Camera-type eye (tissue), 1 donor: ENCODE measurements around the gene CYP4F12. TPM values are rescaled to one million over a fixed set of nuclear protein-coding genes. Genes with fewer than 3 reads are reported as not detected.

Source experiments
- total RNA-seq: library from RNA; depleted of rRNA; stranded (reverse); fragments of >200 nt; gene quantifications from one replicate; pipeline ENCODE4 v1.2.3, GENCODE V29; 2014

CYP4F12 gene, protein sequence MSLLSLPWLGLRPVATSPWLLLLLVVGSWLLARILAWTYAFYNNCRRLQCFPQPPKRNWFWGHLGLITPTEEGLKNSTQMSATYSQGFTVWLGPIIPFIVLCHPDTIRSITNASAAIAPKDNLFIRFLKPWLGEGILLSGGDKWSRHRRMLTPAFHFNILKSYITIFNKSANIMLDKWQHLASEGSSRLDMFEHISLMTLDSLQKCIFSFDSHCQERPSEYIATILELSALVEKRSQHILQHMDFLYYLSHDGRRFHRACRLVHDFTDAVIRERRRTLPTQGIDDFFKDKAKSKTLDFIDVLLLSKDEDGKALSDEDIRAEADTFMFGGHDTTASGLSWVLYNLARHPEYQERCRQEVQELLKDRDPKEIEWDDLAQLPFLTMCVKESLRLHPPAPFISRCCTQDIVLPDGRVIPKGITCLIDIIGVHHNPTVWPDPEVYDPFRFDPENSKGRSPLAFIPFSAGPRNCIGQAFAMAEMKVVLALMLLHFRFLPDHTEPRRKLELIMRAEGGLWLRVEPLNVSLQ
- 1.8 TPM for total RNA-seq

DNA sequence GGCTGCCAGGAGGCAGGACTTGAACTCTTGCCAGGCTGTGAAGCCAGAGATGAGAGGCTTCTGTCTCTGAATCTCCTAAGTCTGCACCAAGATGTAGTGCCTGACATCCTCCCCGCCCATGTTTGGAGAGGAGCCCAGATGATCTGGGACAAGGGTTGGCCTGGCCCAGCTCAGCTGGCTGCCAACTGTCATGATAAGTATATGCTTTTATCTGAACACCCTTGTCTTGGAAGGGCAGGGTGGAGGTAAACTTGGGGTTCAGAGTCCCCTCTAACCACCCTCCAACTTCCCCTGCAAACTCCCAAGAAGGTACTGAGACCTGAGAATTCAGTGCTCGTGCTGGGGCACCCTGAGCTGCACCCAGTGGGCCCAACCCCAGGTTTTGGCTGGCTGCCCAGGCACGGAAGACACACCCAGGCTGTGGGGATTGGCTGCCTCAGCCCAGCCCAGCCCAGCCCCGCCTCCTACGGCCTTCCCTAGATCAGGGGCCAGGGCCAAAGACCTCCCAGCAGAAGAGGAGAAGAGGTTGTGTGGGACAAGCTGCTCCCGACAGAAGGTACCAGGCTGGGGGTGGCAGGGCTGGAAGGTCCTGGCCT is at the start of gene CYP4F12:
Gene CYP4F12, plus strand, starts transcription at position 508 of the 596 bp plus-strand sequence. CDS start 443 bp downstream, outside the sequence.

DNA sequence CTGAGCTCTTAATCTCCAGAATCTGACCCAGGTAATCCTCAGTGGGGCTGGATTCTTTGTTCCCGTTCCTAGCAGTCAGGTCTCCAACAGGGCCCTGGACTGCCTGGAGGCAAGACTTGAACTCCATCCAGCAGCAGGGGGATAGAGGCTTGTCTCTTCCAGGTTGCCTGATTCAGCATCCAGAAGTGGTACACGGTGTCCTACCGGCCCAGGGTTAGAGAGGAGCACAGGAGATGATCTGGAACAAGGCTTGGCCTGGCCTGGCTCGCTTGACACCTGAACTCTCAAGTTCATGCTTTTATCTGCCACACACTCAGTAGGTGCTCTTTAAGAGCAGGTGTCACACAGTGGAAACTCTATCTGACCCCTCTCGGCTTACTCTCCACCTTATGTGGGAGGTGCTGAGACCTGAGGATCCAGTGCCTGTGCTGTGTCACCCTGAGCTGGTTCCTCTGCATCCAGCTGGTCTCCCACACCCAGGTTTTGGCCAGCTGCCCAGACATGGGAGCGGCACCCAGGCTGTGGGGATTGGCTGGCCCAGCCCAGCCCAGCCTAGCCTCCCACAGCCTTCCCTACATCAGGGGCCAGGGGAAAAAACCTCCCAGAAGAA is 32.5 kb upstream of the CYP4F12 start, which contains the start of gene CYP4F3:
Gene CYP4F3, plus strand, starts transcription at position 604 of the 610 bp plus-strand sequence. CDS start 519 bp downstream, outside the sequence.

DNA sequence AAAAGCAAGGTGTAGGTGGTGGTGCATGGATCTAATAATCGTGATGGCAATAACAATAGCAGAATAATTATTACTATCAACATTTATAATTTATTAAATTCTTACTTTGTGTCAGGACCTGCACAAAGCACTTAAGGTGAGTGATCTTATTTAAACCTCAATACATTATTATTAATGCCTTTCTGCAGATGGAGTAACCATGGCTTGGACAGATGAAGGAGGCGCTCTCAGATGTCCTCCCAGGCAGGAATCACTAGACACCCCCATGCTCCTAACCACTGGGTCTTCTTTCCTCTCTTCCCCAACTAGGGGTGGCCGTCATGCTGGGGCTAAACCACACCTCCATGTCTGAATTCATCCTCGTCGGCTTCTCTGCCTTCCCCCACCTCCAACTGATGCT is 54.8 kb downstream of the CYP4F12 start, which contains the start of gene OR10H2:
Gene OR10H2, plus strand, starts transcription at position 301 of the 400 bp plus-strand sequence. Its CDS starts 20 bp downstream, at position 321.

DNA sequence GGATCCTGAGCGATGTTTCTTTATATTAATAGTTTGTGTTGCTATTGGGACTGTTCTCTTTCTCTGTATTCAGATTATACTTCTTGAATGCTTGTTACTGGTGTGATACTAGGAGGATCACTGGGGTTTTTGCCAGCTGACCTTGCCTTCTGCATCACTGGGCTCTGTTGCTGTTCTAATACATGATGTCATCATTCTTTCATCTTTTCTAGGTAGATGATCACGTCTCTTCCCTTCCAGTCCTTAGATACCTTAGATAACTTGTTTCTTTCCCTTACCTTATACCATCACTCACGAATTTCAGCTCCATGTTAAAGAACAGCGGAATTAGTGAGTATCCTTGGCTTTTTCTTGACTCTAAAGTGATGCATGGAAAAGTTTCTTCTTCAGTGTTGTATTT is 64.8 kb downstream of the CYP4F12 start, which contains the start of gene OR10H3:
Gene OR10H3, plus strand, starts transcription at position 264 of the 400 bp plus-strand sequence. CDS start 3,408 bp downstream, outside the sequence.

Other genes starting within 250 kb of the CYP4F12 start
- gene WIZ, start 223.1 kb upstream of the CYP4F12 start, total RNA-seq, result 26.1 TPM
- gene RASAL3, start 208.5 kb upstream of the CYP4F12 start, total RNA-seq, result 0.82 TPM
- gene PGLYRP2, start 193.6 kb upstream of the CYP4F12 start, total RNA-seq, result not detected
- not detected for gene CYP4F22, start 164.6 kb upstream of the CYP4F12 start, total RNA-seq
- not detected for gene CYP4F8, start 57.9 kb upstream of the CYP4F12 start, total RNA-seq
- 0.71 TPM for gene CYP4F3, start 32.2 kb upstream of the CYP4F12 start, total RNA-seq
- gene OR10H2, start 54.9 kb downstream of the CYP4F12 start, total RNA-seq, result not detected
- not detected for gene OR10H3, start 64.9 kb downstream of the CYP4F12 start, total RNA-seq
- not detected for gene OR10H5, start 114.6 kb downstream of the CYP4F12 start, total RNA-seq
- not detected for gene OR10H1, start 142.6 kb downstream of the CYP4F12 start, total RNA-seq
- gene CYP4F2, start 225.0 kb downstream of the CYP4F12 start, total RNA-seq, result not detected